GM21786 (cell line): ENCODE data around the gene CTBP1.

Source experiments
- ATAC-seq: cut with Tn5 transposase; IDR thresholded peaks from one replicate; pipeline ENCODE4 v1.9.1; 2021; ENCODE audit not compliant: unreplicated experiment

The CTBP1 gene

GRCh38 chr4:1211891-1212545, 36.9 kb downstream of the CTBP1 start:
- ATAC-seq: no peak

- no peak for ATAC-seq
Measured at GRCh38 chr4:1211371-1211770, 37.6 kb downstream of the CTBP1 start.

- no peak for ATAC-seq
Measured at GRCh38 chr4:1210971-1211370, 38.0 kb downstream of the CTBP1 start.

GRCh38 chr4:1210241-1210841, 38.6 kb downstream of the CTBP1 start:
- no peak for ATAC-seq

GRCh38 chr4:1209821-1210220, 39.1 kb downstream of the CTBP1 start:
- ATAC-seq: no peak

- no peak for ATAC-seq
Measured at GRCh38 chr4:1208970-1209704, 39.8 kb downstream of the CTBP1 start.

GRCh38 chr4:1208266-1208961, 40.5 kb downstream of the CTBP1 start:
- no peak for ATAC-seq

GRCh38 chr4:1207603-1208265, 41.2 kb downstream of the CTBP1 start:
- no peak for ATAC-seq

- ATAC-seq: no peak
Measured at GRCh38 chr4:1207157-1207470, 41.8 kb downstream of the CTBP1 start.

GRCh38 chr4:1206299-1207156, 42.4 kb downstream of the CTBP1 start:
- ATAC-seq: no peak

GRCh38 chr4:1205586-1206298, 43.2 kb downstream of the CTBP1 start:
- ATAC-seq: no peak

GRCh38 chr4:1204828-1205585, 43.9 kb downstream of the CTBP1 start:
- no peak for ATAC-seq

- ATAC-seq: no peak
Measured at GRCh38 chr4:1204286-1204827, 44.6 kb downstream of the CTBP1 start.

GRCh38 chr4:1203026-1203616, 45.8 kb downstream of the CTBP1 start:
- no peak for ATAC-seq

- ATAC-seq: no peak
Measured at GRCh38 chr4:1202526-1203011, 46.4 kb downstream of the CTBP1 start.

GRCh38 chr4:1201851-1202525, 46.9 kb downstream of the CTBP1 start:
- peak; percentile 35 for ATAC-seq

GRCh38 chr4:1200425-1201035, 48.4 kb downstream of the CTBP1 start:
- peak; percentile 1 for ATAC-seq
